NCI-H510A (cell line): ENCODE measurements around the gene RFFL.
A peak's percentile ranks its signal among the peaks of the same experiment; 100 is the strongest.
"Not testable (repeated sequence)": the region's sequence is repeated elsewhere in the genome, so short reads cannot be mapped to it uniquely, and the experiment has no call there.

Source experiments
- DNase-seq: peaks from one replicate; lab custom pipeline; 2025; lab: John Stamatoyannopoulos, UW

Gene RFFL

DNA sequence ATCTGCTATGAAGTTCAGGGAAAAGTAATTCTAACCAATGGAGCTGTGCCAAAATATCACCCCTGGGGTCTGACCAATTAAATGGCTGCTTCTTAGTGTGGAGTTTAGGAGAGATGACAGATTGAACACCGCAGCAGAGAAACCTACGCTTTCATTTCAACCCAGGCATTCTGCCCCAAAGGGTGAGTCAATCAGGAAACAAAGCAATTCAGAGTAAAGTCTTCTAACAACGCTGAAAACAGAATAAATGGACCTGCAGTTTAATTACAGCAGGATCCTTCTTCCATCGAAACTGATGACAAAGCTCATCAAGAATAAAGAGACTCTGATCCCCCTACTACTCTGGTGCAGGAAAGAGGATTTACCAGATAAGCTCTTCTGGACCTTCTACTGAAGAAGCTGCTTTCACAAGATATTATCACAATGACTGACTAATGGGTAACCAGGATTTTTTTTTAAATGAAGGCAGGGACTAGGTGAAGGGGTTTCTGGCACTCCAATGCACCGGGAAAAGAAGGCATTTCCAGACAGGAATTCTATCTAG, 16.7 kb downstream of the RFFL start:
- DNase-seq = no peak

DNA sequence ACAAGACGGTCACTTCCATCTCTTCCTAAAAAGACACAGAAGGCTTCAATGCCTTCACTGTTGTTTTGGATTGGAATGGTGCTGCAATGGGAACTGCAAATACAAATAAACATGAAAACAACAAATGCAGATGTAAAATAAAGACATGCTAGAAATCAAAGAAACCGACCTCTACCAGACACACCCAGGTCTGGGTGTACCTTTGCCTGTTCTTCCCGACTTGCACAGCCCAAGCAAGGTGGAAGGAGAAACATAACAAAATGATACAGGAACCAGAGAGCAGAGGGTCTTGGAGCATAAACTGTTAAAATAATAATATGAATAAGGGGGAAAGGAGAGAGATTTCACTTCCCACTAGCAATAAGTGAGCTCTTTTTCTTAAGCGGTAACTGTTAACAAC, 17.3 kb downstream of the RFFL start:
- DNase-seq = no peak

DNA sequence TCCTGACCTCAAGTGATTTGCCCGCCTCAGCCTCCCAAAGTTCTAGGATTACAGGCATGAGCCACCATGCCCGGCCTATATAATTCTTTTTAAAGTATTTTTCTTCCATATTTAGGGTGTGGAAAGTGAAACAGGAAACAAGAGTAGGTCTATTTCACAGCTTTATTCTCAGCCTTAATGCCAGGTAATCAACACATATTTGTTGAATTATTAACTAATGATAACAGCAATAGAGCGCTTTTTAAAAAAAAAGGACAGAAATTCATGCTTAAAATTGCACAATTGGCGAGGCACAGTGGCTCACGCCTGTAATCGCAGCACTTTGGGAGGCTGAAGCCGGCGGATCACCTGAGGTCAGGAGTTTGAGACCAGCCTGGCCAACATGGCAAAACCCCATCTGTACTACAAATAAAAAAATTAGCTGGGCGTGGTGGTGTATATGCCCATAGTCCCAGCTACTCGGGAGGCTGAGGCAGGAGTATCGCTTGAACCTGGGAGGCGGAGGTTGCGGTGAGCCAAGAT, 18.0 kb downstream of the RFFL start:
- not testable (repeated sequence) for DNase-seq

DNA sequence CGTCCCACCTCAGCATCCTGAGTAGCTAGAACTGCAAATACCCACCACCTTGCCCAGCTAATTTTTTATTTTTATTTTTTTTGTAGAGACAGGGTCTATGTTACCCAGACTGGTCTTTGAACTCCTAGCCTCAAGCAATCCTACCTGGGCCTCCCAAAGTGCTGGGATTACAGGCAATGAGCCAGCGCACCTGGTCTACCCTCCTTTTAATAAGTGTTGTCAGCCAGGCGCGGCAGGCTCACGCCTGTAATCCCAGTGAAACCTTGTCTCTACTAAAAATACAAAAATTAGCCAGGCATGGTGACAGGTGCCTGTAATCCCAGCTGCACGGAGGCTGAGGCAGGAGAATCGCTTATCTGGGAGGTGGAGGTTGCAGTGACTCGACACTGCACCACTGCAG, 19.3 kb downstream of the RFFL start:
- DNase-seq = no peak

DNA sequence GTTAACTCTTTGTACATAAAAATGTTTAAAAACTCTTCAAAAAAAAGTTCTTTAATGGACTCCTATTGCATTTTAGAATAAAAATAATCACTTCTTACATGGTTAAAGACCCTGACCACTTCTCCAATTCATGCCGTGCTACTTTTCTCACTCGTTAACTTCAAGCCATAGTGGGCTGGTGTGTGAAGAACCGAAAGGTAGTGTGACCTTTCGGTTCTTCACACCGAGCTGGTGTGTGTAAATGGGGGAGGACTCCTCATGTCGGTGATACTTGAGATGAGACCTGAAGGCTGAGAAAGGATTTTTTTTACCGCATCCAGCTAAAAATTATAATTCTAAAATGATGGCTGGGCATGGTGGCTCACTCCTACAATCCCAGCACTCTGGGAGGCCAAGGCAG, 22.1 kb downstream of the RFFL start:
- no peak for DNase-seq

GRCh38 chr17:35038453-35038852, 25.1 kb downstream of the RFFL start:
- no peak for DNase-seq

GRCh38 chr17:35030780-35031179, 32.7 kb downstream of the RFFL start:
- DNase-seq = no peak

- DNase-seq = no peak
These were observed 34.8 kb downstream of the RFFL start for GRCh38 chr17:35028531-35029262.

DNA sequence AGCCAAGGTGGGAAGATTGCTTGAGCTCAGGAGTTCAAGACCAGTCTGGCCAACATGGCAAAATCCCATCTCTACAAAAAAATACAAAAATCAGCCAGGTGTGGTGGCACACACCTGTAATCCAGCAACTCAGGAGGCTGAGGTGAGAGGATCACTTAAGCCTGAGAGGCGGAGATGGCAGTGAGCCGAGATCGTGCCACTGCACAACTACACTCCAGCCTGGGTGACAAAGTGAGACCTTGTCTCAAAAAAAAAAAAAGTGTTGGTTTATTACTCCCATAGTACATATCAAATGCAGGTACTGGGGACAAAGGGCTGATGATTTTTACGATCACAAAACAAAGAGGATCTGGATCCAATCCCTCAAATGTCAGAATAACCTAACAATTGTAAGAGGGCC, 35.4 kb downstream of the RFFL start:
- DNase-seq = not testable (repeated sequence)

- no peak for DNase-seq
These were observed 38.0 kb downstream of the RFFL start for GRCh38 chr17:35025541-35025940.

- no peak for DNase-seq
These were observed 40.0 kb downstream of the RFFL start for GRCh38 chr17:35023538-35023937.

DNA sequence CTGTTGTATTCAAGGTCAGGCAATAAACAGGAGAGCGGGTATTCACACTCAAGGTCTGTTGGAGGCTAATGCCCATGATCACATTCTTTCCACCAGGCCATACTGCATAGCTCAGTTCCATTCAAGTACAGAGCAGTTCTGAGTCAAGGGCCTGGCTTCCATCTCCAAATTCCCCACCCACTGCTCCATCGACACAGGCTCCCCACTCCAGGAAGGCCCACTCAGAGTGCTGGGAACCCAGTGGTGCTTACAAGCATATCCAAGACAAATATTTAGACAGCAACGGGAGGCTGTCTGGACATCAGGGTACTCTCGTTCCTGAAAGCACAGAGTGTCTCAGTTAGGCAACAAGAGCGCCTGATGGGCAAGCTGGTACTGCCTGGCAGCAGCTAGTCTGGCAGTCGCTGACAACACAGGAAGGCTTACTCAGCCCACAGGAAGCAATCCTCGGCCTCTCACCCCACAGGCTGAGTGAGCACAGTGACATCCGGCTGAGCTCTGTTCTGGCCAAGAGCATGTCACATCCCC, 40.9 kb downstream of the RFFL start:
- peak; percentile 13 for DNase-seq

DNA sequence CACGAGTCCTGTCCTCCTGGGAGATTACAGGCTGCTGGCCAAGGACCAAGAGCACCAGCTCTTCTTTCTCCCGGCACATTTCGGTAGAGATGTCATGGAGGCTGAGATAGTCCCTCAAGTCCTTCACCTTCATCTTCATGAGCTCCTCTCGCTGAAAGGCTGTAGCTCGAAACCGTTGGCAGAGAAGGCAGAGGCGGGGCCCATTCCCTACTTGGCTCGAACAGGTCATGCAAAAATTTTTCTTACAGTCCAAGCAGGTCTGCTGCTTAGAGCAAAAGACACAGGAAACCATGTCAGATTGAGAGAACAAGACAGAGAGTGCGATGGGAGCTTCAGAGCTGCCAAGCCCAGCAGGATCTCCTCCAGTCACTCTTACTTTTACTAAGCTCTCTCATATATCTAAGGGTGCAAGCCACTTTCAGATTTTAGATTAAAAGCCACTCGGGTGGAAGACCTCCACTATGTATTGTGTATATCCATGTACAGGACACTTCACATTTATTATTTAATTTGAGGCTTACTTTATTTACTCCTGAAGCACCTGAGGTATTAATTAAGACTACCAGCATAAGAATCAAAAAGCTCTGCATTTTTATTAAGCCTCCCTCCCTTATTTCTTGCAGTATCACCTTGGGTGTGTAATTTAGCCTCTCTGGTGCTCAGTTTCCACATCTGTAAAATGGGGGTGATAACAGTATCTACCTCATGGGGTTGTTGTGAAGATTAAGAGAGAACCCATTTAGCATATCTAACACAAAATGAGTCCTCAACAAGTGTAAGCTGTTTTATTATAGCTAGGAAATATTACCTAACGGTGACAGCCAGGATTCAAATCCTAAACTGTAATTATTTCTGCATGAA, 41.8 kb downstream of the RFFL start:
- DNase-seq = no peak

DNA sequence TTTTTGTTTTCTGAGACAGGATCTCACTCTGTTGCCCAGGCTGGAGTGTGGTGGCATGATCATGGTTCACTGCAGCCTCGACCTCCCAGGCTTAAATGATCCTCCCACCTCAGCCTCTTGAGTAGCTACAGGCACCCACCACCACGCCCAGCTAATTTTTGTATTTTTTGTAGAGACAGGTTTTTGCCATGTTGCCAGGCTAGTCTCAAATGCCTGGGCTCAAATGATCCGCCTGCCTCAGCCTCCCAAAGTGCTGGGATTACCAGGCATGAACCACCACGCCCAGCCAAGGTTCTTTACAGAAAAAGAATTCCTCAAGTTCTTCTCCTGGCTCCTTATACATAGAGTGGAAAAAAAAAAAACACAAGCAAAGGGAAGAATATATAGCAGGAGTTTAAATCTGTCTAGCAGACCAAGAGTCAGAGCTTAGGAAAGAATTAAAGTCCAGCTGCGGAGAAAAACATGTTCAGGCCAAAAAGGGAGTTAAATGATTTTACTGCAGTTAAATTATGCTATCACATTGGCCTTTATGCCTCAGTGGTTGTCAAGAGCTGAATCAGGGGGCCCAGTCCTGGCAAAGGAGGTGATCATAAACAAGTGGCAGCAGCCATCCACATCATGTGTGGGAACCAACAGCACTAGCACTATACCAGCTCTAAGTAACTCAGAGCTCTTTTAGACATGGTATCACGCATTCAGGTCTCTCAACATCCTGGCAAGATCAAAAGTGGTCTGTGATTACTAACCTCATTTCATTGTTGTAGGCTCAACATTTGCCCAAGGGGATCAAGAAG, 43.9 kb downstream of the RFFL start:
- no peak for DNase-seq

DNA sequence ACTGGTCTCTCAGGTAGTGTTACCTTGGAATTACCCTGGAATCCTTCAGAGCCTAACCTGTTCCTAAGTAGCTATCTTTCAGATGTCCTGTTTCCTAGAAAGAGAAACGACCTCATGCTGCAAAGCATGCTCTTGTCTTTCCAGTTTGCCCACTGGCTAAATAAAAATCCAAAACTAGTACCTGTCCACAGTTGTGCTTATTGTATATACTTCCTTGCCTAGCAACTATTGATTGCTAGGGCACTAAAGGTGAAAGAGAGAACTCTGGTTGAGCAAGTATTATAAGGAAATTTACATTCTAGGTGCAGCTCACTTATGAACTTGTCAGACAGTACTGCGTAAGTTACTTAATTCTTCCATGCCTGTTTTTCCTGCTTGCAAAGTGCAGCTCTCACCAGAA, 44.7 kb downstream of the RFFL start:
- no peak for DNase-seq

GRCh38 chr17:35017021-35017420, 46.5 kb downstream of the RFFL start:
- no peak for DNase-seq

DNA sequence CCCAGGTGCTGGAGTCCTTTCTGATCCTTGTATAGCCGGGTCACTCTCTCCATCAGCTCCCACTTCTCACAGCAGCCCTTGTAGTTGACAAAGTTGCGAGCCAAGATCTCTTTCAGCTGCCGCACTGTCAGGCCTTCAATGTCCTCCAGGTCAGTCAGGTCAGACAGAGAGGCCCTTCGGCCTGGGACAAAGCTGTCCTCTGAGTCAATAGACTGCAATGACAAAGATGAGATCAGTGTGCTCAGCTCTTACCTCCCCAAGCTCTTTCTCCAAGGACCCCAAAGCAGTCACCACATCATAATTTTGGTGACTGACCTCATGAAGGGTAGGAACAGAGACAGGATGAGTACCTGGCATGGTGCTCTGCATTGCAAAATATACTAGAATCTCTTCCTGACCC, 47.1 kb downstream of the RFFL start:
- no peak for DNase-seq

- DNase-seq = peak; percentile 15
These were observed 51.8 kb downstream of the RFFL start for GRCh38 chr17:35011671-35012216.

DNA sequence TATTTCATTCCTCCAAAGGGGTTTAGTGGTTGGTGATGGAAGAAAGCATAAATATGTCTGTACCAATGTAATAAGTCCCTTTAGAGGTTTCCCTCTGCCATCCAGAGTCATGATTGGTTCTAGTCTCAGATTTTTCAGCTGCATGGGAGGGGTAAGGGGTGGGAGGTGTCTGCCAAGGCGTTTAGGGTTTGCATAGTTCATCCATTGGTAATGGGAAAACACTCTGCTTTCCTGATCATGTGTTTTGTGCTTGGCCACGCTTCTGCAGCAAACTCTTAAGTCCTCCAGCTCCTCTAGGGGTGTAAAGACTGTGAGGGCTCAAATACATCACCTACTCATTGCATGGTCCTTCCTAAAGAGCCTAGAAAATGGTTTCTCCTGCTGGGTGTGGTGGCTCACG, 53.4 kb downstream of the RFFL start:
- DNase-seq = no peak

GRCh38 chr17:35006961-35007360, 56.5 kb downstream of the RFFL start:
- no peak for DNase-seq

DNA sequence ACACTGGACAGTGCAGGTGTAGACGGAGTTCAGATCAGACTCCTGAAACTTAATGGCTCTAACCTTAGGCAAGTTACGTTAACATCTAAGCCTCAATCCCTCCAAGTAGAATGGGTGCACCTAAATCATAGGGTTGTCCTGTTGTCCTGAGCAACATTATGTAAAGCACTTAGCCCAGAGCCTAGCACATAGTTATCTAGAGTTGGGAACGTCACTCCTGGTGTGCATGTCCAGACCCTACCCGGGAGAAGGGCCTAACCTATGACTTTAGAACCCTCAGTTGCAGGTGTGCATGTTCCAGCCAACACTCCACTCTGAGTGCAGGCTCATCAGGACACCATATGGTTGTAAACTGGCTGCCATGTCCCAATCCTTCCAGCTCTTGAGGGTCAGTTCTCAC, 57.2 kb downstream of the RFFL start:
- DNase-seq = no peak

DNA sequence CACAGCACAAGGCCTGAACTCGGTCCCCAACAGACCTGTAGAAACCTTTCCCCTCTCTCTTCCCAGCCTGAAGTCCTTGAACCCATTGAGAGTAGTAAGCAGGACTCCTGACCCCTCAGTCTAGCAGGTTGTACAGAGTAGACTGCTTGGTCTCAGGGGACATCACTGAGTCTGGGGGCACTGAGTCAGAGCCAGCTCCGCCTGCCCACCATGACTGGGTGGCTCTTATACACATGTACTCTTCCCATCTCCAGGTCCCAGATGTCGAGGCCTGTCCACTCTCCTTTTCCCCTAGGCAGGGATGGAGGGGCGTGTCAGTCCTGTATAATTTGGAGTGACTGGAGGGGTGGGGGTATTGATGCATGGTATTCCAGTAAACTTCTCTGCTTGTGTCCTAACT, 59.7 kb downstream of the RFFL start:
- DNase-seq = no peak
